Aorta (tissue), 5 donors: ENCODE measurements around the gene TCAP. TPM values are rescaled to one million over a fixed set of nuclear protein-coding genes. Genes with fewer than 3 reads are reported as not detected.

Experiments
- ATAC-seq: fragments of 200-7000 bp; cut with Tn5 transposase; one replicate; pipeline ENCODE4 v1.9.1; 2022; ENCODE audit warnings: moderate library complexity; ENCODE audit not compliant: low FRiP score
- DNase-seq, 2 donors: peaks; one replicate each; pipeline ENCODE4 v3.0.0-alpha.2; 2020
- H3K27ac ChIP-seq, 2 donors: one replicate each; pipeline ENCODE4 v1.5.1; 2013; ENCODE audit warnings: low read length in 2 of 2, mild to moderate bottlenecking in 2 of 2, moderate library complexity in 2 of 2, control low read depth in 1 of 2, inconsistent platforms in 1 of 2, low read depth in 1 of 2
- H3K27me3 ChIP-seq, 2 donors: one replicate each; pipeline ENCODE4 v1.6.1; 2013; ENCODE audit warnings: control low read depth in 1 of 2, low read length in 1 of 2, mild to moderate bottlenecking in 1 of 2, moderate library complexity in 1 of 2; ENCODE audit not compliant: insufficient read depth in 2 of 2, control insufficient read depth in 1 of 2
- H3K36me3 ChIP-seq, 2 donors: one replicate each; pipeline ENCODE4 v1.6.1; 2013; ENCODE audit warnings: control low read depth in 1 of 2, low read length in 1 of 2, mild to moderate bottlenecking in 1 of 2; ENCODE audit not compliant: insufficient read depth in 2 of 2, control insufficient read depth in 1 of 2
- H3K4me1 ChIP-seq, 2 donors: one replicate each; pipeline ENCODE4 v1.6.1; 2013; ENCODE audit warnings: low read length in 2 of 2, control low read depth in 1 of 2, mild to moderate bottlenecking in 1 of 2, moderate library complexity in 1 of 2; ENCODE audit not compliant: insufficient read depth in 2 of 2, control insufficient read depth in 1 of 2
- H3K4me3 ChIP-seq, 2 donors: one replicate each; pipeline ENCODE4 v1.5.1; 2013; ENCODE audit warnings: low read length in 2 of 2, control low read depth in 1 of 2, mild to moderate bottlenecking in 1 of 2
- H3K9me3 ChIP-seq: one replicate; pipeline ENCODE4 v1.6.1; 2013; ENCODE audit warnings: mild to moderate bottlenecking, low read length; ENCODE audit not compliant: control insufficient read depth
- WGBS, 2 donors: extraction: QIAGEN DNeasy Blood & Tissue Kit; methylation state at CpG; one replicate each; pipeline ENCODE4 v1.1.7; 2013; 5-methylcytosine and 5-hydroxymethylcytosine counted together
- intact Hi-C, 2 donors: fragments of 100-400 bp; cut with DNase I; formaldehyde crosslinking; loops; one replicate each; pipeline versions ENCODE4 v1.14.2 to v1.15.0; 2022
- polyA plus RNA-seq, 2 donors: library from polyadenylated mRNA; stranded (reverse); fragments of 200-250 nt; gene quantifications; one replicate each; pipeline ENCODE4 v1.2.3, GENCODE V29; 2013
- total RNA-seq, 2 donors: library from RNA; stranded (reverse); fragmentation: NEBNext Ultra II Directional; extraction: Animal tissue kit (Norgen Biotek cat#: 25700); gene quantifications; one replicate each; pipeline ENCODE4 v1.2.1, GENCODE V29; 2021
- donor health status: healthy with polysubstance abuse.
- donor health status: Bipolar disorder and iron deficiency.
- donor health status: DM: no; HTN: no; CAD: no.
- donor health status: DM: no; HTN: no; CAD: no.
- donor health status: DM: yes; HTN: yes; CAD: no.

The TCAP gene
- total and polyA plus RNA-seq, 4 donors = 1.9 to 9.3 (median 3.6) TPM

- H3K9me3 ChIP-seq = no peaks in the 10 kb centered on the region
- H3K27ac ChIP-seq = no peak overlapping the region
- no peak overlapping the region for H3K4me3 ChIP-seq
- DNase-seq = no peak
- peaks cover 0 to 3% of the 10 kb centered on the region in 2 donors for H3K4me1 ChIP-seq
- H3K36me3 ChIP-seq = no peaks in the 10 kb centered on the region
- H3K27me3 ChIP-seq = no peaks in the 10 kb centered on the region
- 82 to 84% methylated on average over 13 of the region's 13 CpGs for WGBS, 2 donors
- intact Hi-C loops = loop anchor here (5.0 kb wide), 2 partner anchors 36 to 51 kb away; partner anchors contain the start of gene STARD3 (in 1 of the 2)
- no peak for ATAC-seq
Measured at GRCh38 chr17:39673335-39674081, 8.4 kb downstream of the TCAP start.

- intact Hi-C loops = loop anchor here (5.0 kb wide), 2 partner anchors 37 to 52 kb away; partner anchors contain the start of gene STARD3 (in 1 of the 2)
- Histone ChIP-seq H3K27me3 (no peaks in the 10 kb centered on the region), H3K27ac (no peak overlapping the region), H3K4me3 (no peak overlapping the region), H3K4me1 (peaks cover 0 to 3% of the 10 kb centered on the region in 2 donors), H3K9me3 (no peaks in the 10 kb centered on the region), H3K36me3 (no peaks in the 10 kb centered on the region)
- ATAC-seq = no peak
- DNase-seq = no peak
- 49 to 63% methylated on average over 5 of the region's 5 CpGs for WGBS, 2 donors
Measured at GRCh38 chr17:39674179-39674578, 9.0 kb downstream of the TCAP start.

GRCh38 chr17:39674702-39675389, 9.7 kb downstream of the TCAP start:
- Histone ChIP-seq H3K4me3 (no peak overlapping the region), H3K27ac (peak overlapping the region; percentile 2 to 52), H3K36me3 (no peaks in the 10 kb centered on the region), H3K9me3 (no peaks in the 10 kb centered on the region), H3K27me3 (no peaks in the 10 kb centered on the region), H3K4me1 (peaks cover 0 to 3% of the 10 kb centered on the region in 2 donors)
- DNase-seq = peak; percentile 75 to 85
- 0 to 9% methylated on average over 11 of the region's 11 CpGs for WGBS, 2 donors
- peak; percentile 62 for ATAC-seq
- intact Hi-C loops = loop anchor here (5.0 kb wide), 3 partner anchors 38 to 57 kb away; partner anchors contain the start of genes MIEN1 (in 1 of the 2) and STARD3 (in 1 of the 2)

GRCh38 chr17:39675390-39676082, 10.4 kb downstream of the TCAP start:
- Histone ChIP-seq H3K27ac (peak overlapping the region in 1 of 2 donors; percentile 52), H3K4me1 (peaks cover 0 to 3% of the 10 kb centered on the region in 2 donors), H3K36me3 (no peaks in the 10 kb centered on the region), H3K9me3 (no peaks in the 10 kb centered on the region), H3K4me3 (no peak overlapping the region), H3K27me3 (no peaks in the 10 kb centered on the region)
- DNase-seq = no peak
- 48 to 55% methylated on average over 10 of the region's 10 CpGs for WGBS, 2 donors
- ATAC-seq = no peak
- intact Hi-C loops = loop anchor here in 1 of 2 donors (5.0 kb wide), 1 partner anchor 57 kb away; the partner anchor contains the start of gene MIEN1

- intact Hi-C loops = loop anchor here in 1 of 2 donors (5.0 kb wide), 1 partner anchor 56 kb away; the partner anchor contains the start of gene MIEN1
- peak; percentile 84 to 90 for DNase-seq
- WGBS, 2 donors = 17 to 19% methylated on average over 6 to 7 of the region's 7 CpGs
- Histone ChIP-seq H3K9me3 (no peaks in the 10 kb centered on the region), H3K27ac (peak overlapping the region in 1 of 2 donors; percentile 77), H3K4me3 (no peak overlapping the region), H3K27me3 (no peaks in the 10 kb centered on the region), H3K36me3 (no peaks in the 10 kb centered on the region), H3K4me1 (peaks cover 0 to 3% of the 10 kb centered on the region in 2 donors)
- peak; percentile 33 for ATAC-seq
Measured at GRCh38 chr17:39676198-39676819, 11.2 kb downstream of the TCAP start.

GRCh38 chr17:39677072-39677471, 11.9 kb downstream of the TCAP start:
- Histone ChIP-seq H3K36me3 (no peaks in the 10 kb centered on the region), H3K4me3 (no peak overlapping the region), H3K27me3 (no peaks in the 10 kb centered on the region), H3K27ac (peak overlapping the region in 1 of 2 donors; percentile 77), H3K9me3 (no peaks in the 10 kb centered on the region), H3K4me1 (peaks cover 0 to 3% of the 10 kb centered on the region in 2 donors)
- intact Hi-C loops = loop anchor here in 1 of 2 donors (5.0 kb wide), 1 partner anchor 55 kb away; the partner anchor contains the start of gene MIEN1
- no peak for ATAC-seq
- DNase-seq = no peak
- WGBS, 2 donors = 43 to 45% methylated on average over 8 of the region's 8 CpGs

- no peak overlapping the region for H3K4me3 ChIP-seq
- 2 to 9% methylated on average over 13 of the region's 13 CpGs for WGBS, 2 donors
- H3K4me1 ChIP-seq = peaks cover 0 to 3% of the 10 kb centered on the region in 2 donors
- no peaks in the 10 kb centered on the region for H3K9me3 ChIP-seq
- intact Hi-C loops = loop anchor here in 1 of 2 donors (5.0 kb wide), 1 partner anchor 55 kb away; the partner anchor contains the start of gene MIEN1
- H3K27ac ChIP-seq = peak overlapping the region; percentile 50 to 85
- no peaks in the 10 kb centered on the region for H3K36me3 ChIP-seq
- ATAC-seq = peak; percentile 79
- H3K27me3 ChIP-seq = no peaks in the 10 kb centered on the region
- DNase-seq = peak; percentile 89 to 94
Measured at GRCh38 chr17:39677542-39678339, 12.6 kb downstream of the TCAP start.
